ENCODE data around the gene ERBB2.
"Not testable (repeated sequence)": the region's sequence is repeated elsewhere in the genome, so short reads cannot be mapped to it uniquely, and the experiment has no call there.

Gene ERBB2

DNA sequence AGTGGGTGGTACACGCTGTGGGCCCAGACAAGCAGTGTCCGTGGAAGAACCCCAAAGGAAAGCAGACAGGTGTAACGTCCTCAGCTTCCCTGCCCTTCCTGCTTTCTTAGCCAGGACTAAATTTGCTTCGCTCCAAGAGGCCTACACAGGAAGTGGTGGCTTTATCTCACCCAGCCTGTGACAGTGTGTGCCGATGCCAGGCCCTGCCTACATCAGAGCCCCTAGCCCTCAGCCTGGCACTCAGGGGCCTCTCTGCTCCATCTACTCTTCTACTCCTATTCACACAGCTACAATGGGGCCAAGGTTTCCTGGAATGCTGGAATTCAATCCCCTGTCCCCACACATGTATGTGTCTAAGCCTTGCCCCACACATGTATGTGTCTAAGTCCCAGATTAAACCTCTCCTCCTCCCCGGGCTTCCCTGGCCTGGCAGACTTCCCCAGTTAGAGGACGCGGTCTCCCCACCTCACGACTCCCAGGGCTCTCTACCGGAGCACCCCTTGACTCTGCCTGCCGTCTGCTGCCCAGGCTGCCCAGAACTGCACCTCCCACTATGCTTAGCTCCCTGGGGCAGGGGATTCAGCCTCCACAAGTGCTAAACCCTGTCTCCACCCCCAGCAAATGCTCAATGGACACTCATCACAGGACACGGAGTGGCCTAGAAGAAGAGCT is 20.2 kb upstream of the ERBB2 start:
- no peak for DNase-seq

DNA sequence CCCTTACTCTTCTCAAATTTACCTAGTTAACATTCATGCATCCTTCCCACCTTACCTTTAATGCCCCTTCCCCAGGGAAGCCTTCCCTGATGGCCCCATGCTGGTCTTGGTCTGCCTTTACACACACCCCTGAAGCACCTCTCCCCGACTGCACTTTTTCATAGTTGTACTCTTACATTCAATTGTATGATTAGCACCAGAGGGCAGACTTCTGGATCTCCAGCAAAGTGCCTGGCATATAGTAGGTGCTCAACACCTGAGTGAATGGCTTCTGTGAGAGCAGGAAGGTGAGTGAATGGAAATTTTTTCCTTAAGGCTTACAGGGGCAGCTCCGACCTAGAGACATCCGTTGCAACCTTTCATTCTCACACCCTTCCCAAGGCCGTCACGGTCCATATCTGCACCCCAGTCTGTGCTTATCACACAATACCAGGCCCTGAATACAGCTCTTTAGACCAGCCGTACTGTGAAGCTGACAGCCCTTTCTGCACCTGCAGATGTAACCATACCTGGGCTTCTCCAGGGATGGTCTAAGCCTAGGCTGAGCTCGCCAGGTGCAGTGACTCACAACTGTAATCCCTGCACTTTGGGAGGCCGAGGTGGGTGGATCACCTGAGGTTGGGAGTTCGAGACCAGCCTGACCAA is 16.4 kb upstream of the ERBB2 start:
- no peak for DNase-seq

GRCh38 chr17:39684369-39685192 is 15.3 kb upstream of the ERBB2 start:
- no peak for DNase-seq

- DNase-seq = no peak
These were observed 12.7 kb upstream of the ERBB2 start for GRCh38 chr17:39687101-39687545.

- DNase-seq = peak; percentile 84
These were observed 12.1 kb upstream of the ERBB2 start, which contains the start of gene PGAP3 for GRCh38 chr17:39687546-39688474. Gene PGAP3 (minus strand): TSS chr17:39688057. CDS start chr17:39688014, 43 bp downstream.

DNA sequence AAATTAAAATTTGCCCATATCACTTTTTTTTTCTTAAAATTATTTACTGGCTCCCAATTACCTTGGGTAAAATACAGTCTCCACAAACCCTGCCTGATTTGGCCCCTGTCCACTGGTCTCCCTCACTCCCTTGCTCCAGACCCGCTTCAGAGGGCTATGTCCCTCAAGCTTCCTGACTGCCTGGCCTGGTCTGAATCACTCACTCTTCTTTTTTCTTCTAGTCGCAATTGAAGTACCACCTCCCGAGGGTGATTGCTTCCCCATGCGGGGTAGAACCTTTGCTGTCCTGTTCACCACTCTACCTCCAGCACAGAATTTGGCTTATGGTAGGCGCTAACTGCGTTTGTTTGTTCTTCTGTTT is 11.4 kb upstream of the ERBB2 start:
- DNase-seq = no peak

- no peak for DNase-seq
These were observed 10.9 kb upstream of the ERBB2 start for GRCh38 chr17:39688945-39689344.

- DNase-seq = no peak
These were observed 5.3 kb upstream of the ERBB2 start for GRCh38 chr17:39694593-39694992.

DNA sequence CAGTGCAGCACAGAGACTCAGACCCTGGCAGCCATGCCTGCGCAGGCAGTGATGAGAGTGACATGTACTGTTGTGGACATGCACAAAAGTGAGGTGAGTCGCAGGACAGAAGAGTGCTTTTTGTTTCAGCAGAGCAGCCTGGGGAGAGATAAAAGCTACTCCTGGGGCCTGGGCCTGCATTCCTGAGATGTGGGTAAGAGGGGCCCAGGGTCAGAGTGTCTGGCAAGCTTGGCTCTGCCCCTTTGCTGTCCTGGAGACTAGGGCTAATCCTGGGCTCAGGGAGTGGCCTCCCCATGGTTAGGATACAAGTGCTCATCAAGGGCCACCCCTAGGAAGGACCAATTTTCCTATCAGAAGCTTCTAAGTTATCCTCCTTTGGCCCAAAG is 4.8 kb upstream of the ERBB2 start:
- DNase-seq = no peak

GRCh38 chr17:39696731-39697130 is 3.1 kb upstream of the ERBB2 start:
- DNase-seq = no peak

- DNase-seq = no peak
These were observed 1.9 kb upstream of the ERBB2 start for GRCh38 chr17:39697961-39698360.

DNA sequence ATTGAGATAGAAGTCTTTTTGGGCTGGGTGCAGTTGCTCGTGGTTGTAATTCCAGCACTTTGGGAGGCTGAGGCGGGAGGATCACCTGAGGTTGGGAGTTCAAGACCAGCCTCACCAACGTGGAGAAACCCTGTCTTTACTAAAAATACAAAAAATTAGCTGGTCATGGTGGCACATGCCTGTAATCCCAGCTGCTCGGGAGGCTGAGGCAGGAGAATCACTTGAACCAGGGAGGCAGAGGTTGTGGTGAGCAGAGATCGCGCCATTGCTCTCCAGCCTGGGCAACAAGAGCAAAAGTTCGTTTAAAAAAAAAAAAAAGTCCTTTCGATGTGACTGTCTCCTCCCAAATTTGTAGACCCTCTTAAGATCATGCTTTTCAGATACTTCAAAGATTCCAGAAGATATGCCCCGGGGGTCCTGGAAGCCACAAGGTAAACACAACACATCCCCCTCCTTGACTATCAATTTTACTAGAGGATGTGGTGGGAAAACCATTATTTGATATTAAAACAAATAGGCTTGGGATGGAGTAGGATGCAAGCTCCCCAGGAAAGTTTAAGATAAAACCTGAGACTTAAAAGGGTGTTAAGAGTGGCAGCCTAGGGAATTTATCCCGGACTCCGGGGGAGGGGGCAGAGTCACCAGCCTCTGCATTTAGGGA is 577 bp upstream of the ERBB2 start:
- not testable (repeated sequence) for DNase-seq

- DNase-seq = no peak
These were observed 504 bp downstream of the ERBB2 start for GRCh38 chr17:39700148-39700987.

GRCh38 chr17:39701012-39701783 is 1.3 kb downstream of the ERBB2 start:
- DNase-seq = no peak

- DNase-seq = no peak
These were observed 2.0 kb downstream of the ERBB2 start for GRCh38 chr17:39701784-39702422.

GRCh38 chr17:39702901-39703893 is 3.3 kb downstream of the ERBB2 start:
- DNase-seq = no peak

DNA sequence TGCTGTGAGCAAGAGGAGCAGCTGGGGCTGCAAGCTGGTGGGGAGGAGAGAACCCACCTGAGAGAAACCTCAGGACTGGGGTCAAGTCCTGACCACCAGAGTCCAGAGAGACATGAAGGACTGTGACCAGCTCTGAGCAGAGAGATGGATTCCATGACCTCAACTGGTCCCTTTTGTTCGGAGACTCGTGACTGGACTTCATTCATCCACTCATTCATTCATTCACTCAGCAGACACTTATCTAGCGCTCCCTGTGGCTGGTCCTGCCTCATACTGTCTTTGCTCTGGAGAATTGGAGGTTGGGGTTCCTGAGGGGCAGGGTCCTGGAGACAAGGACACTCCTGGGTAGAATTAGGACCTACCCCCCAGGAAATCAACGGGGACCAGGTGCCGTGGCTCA is 4.0 kb downstream of the ERBB2 start:
- no peak for DNase-seq

GRCh38 chr17:39704821-39705551 is 5.1 kb downstream of the ERBB2 start:
- DNase-seq = no peak
